ENCODE measurements around the gene RASA1. TPM values are rescaled to one million over a fixed set of nuclear protein-coding genes. Genes with fewer than 3 reads are reported as not detected.
"Not testable (repeated sequence)": the region's sequence is repeated elsewhere in the genome, so short reads cannot be mapped to it uniquely, and the experiment has no call there.

RASA1 gene
- total RNA-seq, 1 experiment from 2014 or later: 40.1 TPM

GRCh38 chr5:87268970-87269377 lies 1.3 kb downstream of the RASA1 start:
- no peaks in the 10 kb centered on the region for H3F3A ChIP-seq (ENCODE audit: low read length, unreplicated experiment)
- peak overlapping the region; percentile 91 for H3K4me2 ChIP-seq (ENCODE audit: low read length)
- TF ChIP-seq EZH2phosphoT487 (IDR thresholded peaks at IDR 0.05; ENCODE audit: borderline replicate concordance, low read length) (no peak), EZH2 (IDR thresholded peaks at IDR 0.05; ENCODE audit: low read length, unreplicated experiment) (no peak), CTCF (conservative IDR thresholded peaks at IDR 0.05; ENCODE audit: low read depth, low read length) (no peak)
- ChIA-PET CTCF (interaction anchor here (1.3 kb wide), 1 partner anchor 199 kb away, joined by 3 read pairs; no protein-coding TSS in a partner anchor), POLR2A (ENCODE audit: unreplicated experiment) (interaction anchor here (0.6 kb wide), 1 partner anchor 53 kb away, joined by 3 read pairs; no protein-coding TSS in a partner anchor)
- no peaks in the 10 kb centered on the region for H3K27me3 ChIP-seq (ENCODE audit: low read length)
- no peak for DNase-seq
- intact Hi-C loops (cut with micrococcal nuclease): loop anchor here (2.0 to 5.0 kb wide), 3 partner anchors 72 to 148 kb away; no protein-coding TSS in a partner anchor
- peak overlapping the region; percentile 81 for H2AFZ ChIP-seq (ENCODE audit: low read length)
- no peak overlapping the region for H3K27ac ChIP-seq (ENCODE audit: low read length)
- no peaks in the 10 kb centered on the region for H3K9me2 ChIP-seq (replicated peaks; ENCODE audit: low read length)
- no peaks in the 10 kb centered on the region for H3K9me3 ChIP-seq (ENCODE audit: low read length)
- H3K4me3 ChIP-seq (ENCODE audit: low read length): peak overlapping the region; percentile 95
- H3K9ac ChIP-seq (ENCODE audit: low read length): peak overlapping the region; percentile 81
- H3K36me3 ChIP-seq (ENCODE audit: low read depth, low read length): no peaks in the 10 kb centered on the region
- H3K4me1 ChIP-seq (ENCODE audit: insufficient read depth, low read length): peaks cover 14% of the 10 kb centered on the region; the same call in 1 of the 2 replicates
- ATAC-seq: no peak
- peaks cover 60% of the 10 kb centered on the region for H3K79me2 ChIP-seq (ENCODE audit: low read length)
- 0 out of 2 replicates have a peak, but pooled peaks cover 10% of the 10 kb centered on the region for H4K20me1 ChIP-seq (ENCODE audit: low read length)
- no TSS peak for BruUV-seq (replicated peaks)

GRCh38 chr5:87270888-87271287 lies 3.2 kb downstream of the RASA1 start:
- Histone ChIP-seq H3K4me1 (ENCODE audit: insufficient read depth, low read length) (peaks cover 14% of the 10 kb centered on the region; the same call in 1 of the 2 replicates), H4K20me1 (ENCODE audit: low read length) (0 out of 2 replicates have a peak, but pooled peaks cover 10% of the 10 kb centered on the region), H3K79me2 (ENCODE audit: low read length) (peaks cover 80% of the 10 kb centered on the region)
- H3K9me2 ChIP-seq (replicated peaks; ENCODE audit: low read length); H3K27ac ChIP-seq (ENCODE audit: low read length); H3F3A ChIP-seq (ENCODE audit: low read length, unreplicated experiment); BruUV-seq (replicated peaks); intact Hi-C loops (cut with micrococcal nuclease); H3K36me3 ChIP-seq (ENCODE audit: low read depth, low read length); CTCF ChIA-PET; POLR2A ChIA-PET (ENCODE audit: unreplicated experiment); H3K9ac ChIP-seq (ENCODE audit: low read length); ATAC-seq; H3K27me3 ChIP-seq (ENCODE audit: low read length); H3K9me3 ChIP-seq (ENCODE audit: low read length); H2AFZ ChIP-seq (ENCODE audit: low read length); H3K4me3 ChIP-seq (ENCODE audit: low read length); DNase-seq; H3K4me2 ChIP-seq (ENCODE audit: low read length): not testable (repeated sequence)

GRCh38 chr5:87276655-87277054 lies 9.0 kb downstream of the RASA1 start:
- no peaks in the 10 kb centered on the region for H4K20me1 ChIP-seq (ENCODE audit: low read length)
- no peak overlapping the region for H3K4me2 ChIP-seq (ENCODE audit: low read length)
- no peaks in the 10 kb centered on the region for H3F3A ChIP-seq (ENCODE audit: low read length, unreplicated experiment)
- H3K4me1 ChIP-seq (ENCODE audit: insufficient read depth, low read length): no peaks in the 10 kb centered on the region
- BruUV-seq (replicated peaks): no TSS peak
- no peak overlapping the region for H3K4me3 ChIP-seq (ENCODE audit: low read length)
- ChIA-PET CTCF (no interaction called here), POLR2A (ENCODE audit: unreplicated experiment) (no interaction called here)
- H3K27ac ChIP-seq (ENCODE audit: low read length): no peak overlapping the region
- no peak overlapping the region for H3K9ac ChIP-seq (ENCODE audit: low read length)
- no peak overlapping the region for H2AFZ ChIP-seq (ENCODE audit: low read length)
- H3K79me2 ChIP-seq (ENCODE audit: low read length): peaks cover 100% of the 10 kb centered on the region
- DNase-seq: no peak
- intact Hi-C loops (cut with micrococcal nuclease): no loop called here
- H3K36me3 ChIP-seq (ENCODE audit: low read depth, low read length): no peaks in the 10 kb centered on the region
- ATAC-seq: no peak
- no peaks in the 10 kb centered on the region for H3K9me2 ChIP-seq (replicated peaks; ENCODE audit: low read length)
- no peaks in the 10 kb centered on the region for H3K9me3 ChIP-seq (ENCODE audit: low read length)
- H3K27me3 ChIP-seq (ENCODE audit: low read length): no peaks in the 10 kb centered on the region
- TF ChIP-seq EZH2 (IDR thresholded peaks at IDR 0.05; ENCODE audit: low read length, unreplicated experiment): no peak
- TF ChIP-seq CTCF (conservative IDR thresholded peaks at IDR 0.05; ENCODE audit: low read depth, low read length): no peak
- no peak for TF ChIP-seq EZH2phosphoT487 (IDR thresholded peaks at IDR 0.05; ENCODE audit: borderline replicate concordance, low read length)

Measured in PC-3 (cell line).